Measurements from ENCODE around the gene SAPCD2.

Gene SAPCD2

GRCh38 chr9:137079401-137079787 lies 9.0 kb upstream of the SAPCD2 start:
- peaks cover 25% of the 10 kb centered on the region for H3K4me1 ChIP-seq (ENCODE audit: control insufficient read depth, low read length)
- no peaks in the 10 kb centered on the region for H3K9me2 ChIP-seq (replicated peaks; ENCODE audit: control insufficient read depth, low read length)
- H4K20me1 ChIP-seq (ENCODE audit: control insufficient read depth, insufficient read depth, low read depth, low read length): 0 out of 2 replicates have a peak, but pooled peaks cover 10% of the 10 kb centered on the region
- H3K27ac ChIP-seq (ENCODE audit: low read depth, low read length): no peak overlapping the region
- no peaks in the 10 kb centered on the region for H3K9me3 ChIP-seq (ENCODE audit: control insufficient read depth, insufficient read depth, low read length)
- H3F3A ChIP-seq (ENCODE audit: control insufficient read depth, insufficient read depth): peaks cover 6% of the 10 kb centered on the region; the same call in 1 of the 2 replicates
- no peak overlapping the region for H3K4me2 ChIP-seq (ENCODE audit: low read length)
- H3K4me3 ChIP-seq (ENCODE audit: low read length): no peak overlapping the region
- H3K36me3 ChIP-seq (ENCODE audit: control insufficient read depth, low read length): peaks cover 42% of the 10 kb centered on the region
- TF ChIP-seq EZH2phosphoT487 (IDR thresholded peaks at IDR 0.05; ENCODE audit: borderline replicate concordance, low read length) (no peak), CTCF (IDR thresholded peaks at IDR 0.05; ENCODE audit: low read depth, low read length, poor library complexity, severe bottlenecking) (no peak)
- H3K79me2 ChIP-seq (ENCODE audit: control insufficient read depth, low read length): peaks cover 7% of the 10 kb centered on the region
- no peaks in the 10 kb centered on the region for H3K27me3 ChIP-seq (ENCODE audit: control insufficient read depth, low read length)

- peak overlapping the region; percentile 88 for H3K4me3 ChIP-seq (ENCODE audit: low read length)
- peaks cover 42% of the 10 kb centered on the region for H3K36me3 ChIP-seq (ENCODE audit: control insufficient read depth, low read length)
- no peaks in the 10 kb centered on the region for H3K27me3 ChIP-seq (ENCODE audit: control insufficient read depth, low read length)
- H3K9me3 ChIP-seq (ENCODE audit: control insufficient read depth, insufficient read depth, low read length): no peaks in the 10 kb centered on the region
- peaks cover 26% of the 10 kb centered on the region for H3K4me1 ChIP-seq (ENCODE audit: control insufficient read depth, low read length)
- no peaks in the 10 kb centered on the region for H3K9me2 ChIP-seq (replicated peaks; ENCODE audit: control insufficient read depth, low read length)
- H4K20me1 ChIP-seq (ENCODE audit: control insufficient read depth, insufficient read depth, low read depth, low read length): 0 out of 2 replicates have a peak, but pooled peaks cover 10% of the 10 kb centered on the region
- H3K79me2 ChIP-seq (ENCODE audit: control insufficient read depth, low read length): peaks cover 7% of the 10 kb centered on the region
- H3K27ac ChIP-seq (ENCODE audit: low read depth, low read length): no peak overlapping the region
- H3F3A ChIP-seq (ENCODE audit: control insufficient read depth, insufficient read depth): peaks cover 6% of the 10 kb centered on the region; the same call in 1 of the 2 replicates
- peak overlapping the region; percentile 95 for H3K4me2 ChIP-seq (ENCODE audit: low read length)
- TF ChIP-seq EZH2phosphoT487 (IDR thresholded peaks at IDR 0.05; ENCODE audit: borderline replicate concordance, low read length): no peak
- no peak for TF ChIP-seq CTCF (IDR thresholded peaks at IDR 0.05; ENCODE audit: low read depth, low read length, poor library complexity, severe bottlenecking)
These were observed 8.5 kb upstream of the SAPCD2 start for GRCh38 chr9:137078701-137079400.

GRCh38 chr9:137077758-137078693 lies 7.7 kb upstream of the SAPCD2 start:
- no peak overlapping the region for H3K27ac ChIP-seq (ENCODE audit: low read depth, low read length)
- peaks cover 6% of the 10 kb centered on the region; the same call in 1 of the 2 replicates for H3F3A ChIP-seq (ENCODE audit: control insufficient read depth, insufficient read depth)
- H4K20me1 ChIP-seq (ENCODE audit: control insufficient read depth, insufficient read depth, low read depth, low read length): 0 out of 2 replicates have a peak, but pooled peaks cover 10% of the 10 kb centered on the region
- TF ChIP-seq CTCF (IDR thresholded peaks at IDR 0.05; ENCODE audit: low read depth, low read length, poor library complexity, severe bottlenecking): no peak
- no peak for TF ChIP-seq EZH2phosphoT487 (IDR thresholded peaks at IDR 0.05; ENCODE audit: borderline replicate concordance, low read length)
- peaks cover 7% of the 10 kb centered on the region for H3K79me2 ChIP-seq (ENCODE audit: control insufficient read depth, low read length)
- H3K9me2 ChIP-seq (replicated peaks; ENCODE audit: control insufficient read depth, low read length): no peaks in the 10 kb centered on the region
- H3K4me1 ChIP-seq (ENCODE audit: control insufficient read depth, low read length): peaks cover 26% of the 10 kb centered on the region
- peak overlapping the region; percentile 88 for H3K4me3 ChIP-seq (ENCODE audit: low read length)
- peak overlapping the region; percentile 95 for H3K4me2 ChIP-seq (ENCODE audit: low read length)
- no peaks in the 10 kb centered on the region for H3K9me3 ChIP-seq (ENCODE audit: control insufficient read depth, insufficient read depth, low read length)
- H3K27me3 ChIP-seq (ENCODE audit: control insufficient read depth, low read length): no peaks in the 10 kb centered on the region
- H3K36me3 ChIP-seq (ENCODE audit: control insufficient read depth, low read length): peaks cover 40% of the 10 kb centered on the region
